B cell (primary cell): Measurements from ENCODE around the gene ATG7.

ENCODE experiments used
- EZH2 ChIP-seq: IDR thresholded peaks from 2 replicates; pipeline ENCODE4 v1.6.1; 2012; ENCODE audit warnings: borderline replicate concordance, low read depth, mild to moderate bottlenecking, moderate library complexity, low read length; ENCODE audit not compliant: insufficient read depth, poor library complexity, severe bottlenecking
- TF ChIP-seq, protein P1 (sequence below): fragments of 200-600 bp; IDR thresholded peaks from one replicate; pipeline ENCODE4 v1.8.0; 2022; ENCODE audit warnings: antibody characterized with exemption, mild to moderate bottlenecking

DNA sequence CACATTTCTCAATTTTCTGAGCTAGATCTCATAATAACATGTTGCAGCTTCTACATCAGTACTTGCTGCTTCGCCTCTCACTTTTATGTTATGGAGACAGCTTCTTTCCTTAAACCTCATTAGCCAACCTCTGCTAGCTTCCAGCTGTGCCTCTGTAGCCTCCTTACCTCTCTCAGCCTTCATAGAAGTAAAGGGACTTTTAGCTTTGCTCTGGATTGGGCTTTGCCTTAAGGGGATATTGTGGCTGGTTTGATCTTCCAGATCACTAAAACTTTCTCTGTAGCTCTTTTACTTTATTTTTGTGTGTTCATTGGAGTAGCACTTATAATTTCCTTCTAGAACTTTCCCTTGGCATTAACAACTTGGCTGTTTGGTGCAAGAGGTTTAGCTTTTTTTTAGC is 150.1 kb downstream of the ATG7 start:
- TF ChIP-seq, protein P1, sequence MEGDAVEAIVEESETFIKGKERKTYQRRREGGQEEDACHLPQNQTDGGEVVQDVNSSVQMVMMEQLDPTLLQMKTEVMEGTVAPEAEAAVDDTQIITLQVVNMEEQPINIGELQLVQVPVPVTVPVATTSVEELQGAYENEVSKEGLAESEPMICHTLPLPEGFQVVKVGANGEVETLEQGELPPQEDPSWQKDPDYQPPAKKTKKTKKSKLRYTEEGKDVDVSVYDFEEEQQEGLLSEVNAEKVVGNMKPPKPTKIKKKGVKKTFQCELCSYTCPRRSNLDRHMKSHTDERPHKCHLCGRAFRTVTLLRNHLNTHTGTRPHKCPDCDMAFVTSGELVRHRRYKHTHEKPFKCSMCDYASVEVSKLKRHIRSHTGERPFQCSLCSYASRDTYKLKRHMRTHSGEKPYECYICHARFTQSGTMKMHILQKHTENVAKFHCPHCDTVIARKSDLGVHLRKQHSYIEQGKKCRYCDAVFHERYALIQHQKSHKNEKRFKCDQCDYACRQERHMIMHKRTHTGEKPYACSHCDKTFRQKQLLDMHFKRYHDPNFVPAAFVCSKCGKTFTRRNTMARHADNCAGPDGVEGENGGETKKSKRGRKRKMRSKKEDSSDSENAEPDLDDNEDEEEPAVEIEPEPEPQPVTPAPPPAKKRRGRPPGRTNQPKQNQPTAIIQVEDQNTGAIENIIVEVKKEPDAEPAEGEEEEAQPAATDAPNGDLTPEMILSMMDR, result no peak
- TF ChIP-seq EZH2, result no peak
